ENCODE measurements around the gene OSGEP.

The OSGEP gene

DNA sequence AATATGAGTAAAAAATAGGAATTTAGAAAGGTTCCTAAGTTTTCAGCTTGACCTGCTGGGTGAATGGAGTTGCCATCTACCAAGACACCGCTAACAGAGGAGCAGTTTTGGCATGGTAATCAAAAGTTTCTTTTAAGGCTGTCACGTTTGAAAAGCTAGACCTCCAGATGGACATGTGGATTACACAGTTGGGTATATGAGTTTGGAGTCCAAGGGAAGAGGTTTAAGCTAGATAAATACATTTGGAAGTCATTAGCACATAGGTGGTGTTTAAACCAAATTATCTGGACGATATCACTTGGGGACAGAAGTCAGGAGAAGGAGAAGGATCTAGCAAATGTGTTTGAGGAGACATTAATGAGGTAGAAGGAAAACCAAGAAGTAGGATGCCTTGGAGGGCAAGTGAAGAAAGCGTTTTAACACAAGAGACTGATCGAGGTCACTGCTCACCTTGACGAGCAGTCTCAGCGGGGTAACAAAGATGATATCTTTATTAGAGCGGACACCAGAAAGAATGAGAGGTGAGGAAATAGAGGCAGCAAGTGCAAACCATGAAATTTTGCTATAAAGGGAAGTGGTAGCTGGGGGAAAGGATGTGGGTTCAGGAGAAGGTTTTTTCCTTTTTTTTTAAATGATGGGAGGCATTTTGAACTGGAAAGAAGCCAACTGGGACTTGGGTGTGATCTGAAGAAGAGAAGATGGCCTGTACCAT lies 32.2 kb upstream of the OSGEP start:
- H3K4me1 ChIP-seq (ENCODE audit: insufficient read depth, low read length, severe bottlenecking), result no peaks in the 10 kb centered on the region
- no peaks in the 10 kb centered on the region for H3K79me2 ChIP-seq (ENCODE audit: insufficient read depth, low read length)
- H3K9me3 ChIP-seq (ENCODE audit: low read length), result no peaks in the 10 kb centered on the region
- no peak overlapping the region for H3K9ac ChIP-seq (ENCODE audit: low read length)
- no peaks in the 10 kb centered on the region for H3K27me3 ChIP-seq (ENCODE audit: insufficient read depth, low read length)
- no peak overlapping the region for H3K4me3 ChIP-seq (ENCODE audit: low read depth, low read length, poor library complexity, severe bottlenecking)
- H3K27ac ChIP-seq (ENCODE audit: low read depth, low read length, poor library complexity, severe bottlenecking), result no peak overlapping the region
- TF ChIP-seq, protein P1, sequence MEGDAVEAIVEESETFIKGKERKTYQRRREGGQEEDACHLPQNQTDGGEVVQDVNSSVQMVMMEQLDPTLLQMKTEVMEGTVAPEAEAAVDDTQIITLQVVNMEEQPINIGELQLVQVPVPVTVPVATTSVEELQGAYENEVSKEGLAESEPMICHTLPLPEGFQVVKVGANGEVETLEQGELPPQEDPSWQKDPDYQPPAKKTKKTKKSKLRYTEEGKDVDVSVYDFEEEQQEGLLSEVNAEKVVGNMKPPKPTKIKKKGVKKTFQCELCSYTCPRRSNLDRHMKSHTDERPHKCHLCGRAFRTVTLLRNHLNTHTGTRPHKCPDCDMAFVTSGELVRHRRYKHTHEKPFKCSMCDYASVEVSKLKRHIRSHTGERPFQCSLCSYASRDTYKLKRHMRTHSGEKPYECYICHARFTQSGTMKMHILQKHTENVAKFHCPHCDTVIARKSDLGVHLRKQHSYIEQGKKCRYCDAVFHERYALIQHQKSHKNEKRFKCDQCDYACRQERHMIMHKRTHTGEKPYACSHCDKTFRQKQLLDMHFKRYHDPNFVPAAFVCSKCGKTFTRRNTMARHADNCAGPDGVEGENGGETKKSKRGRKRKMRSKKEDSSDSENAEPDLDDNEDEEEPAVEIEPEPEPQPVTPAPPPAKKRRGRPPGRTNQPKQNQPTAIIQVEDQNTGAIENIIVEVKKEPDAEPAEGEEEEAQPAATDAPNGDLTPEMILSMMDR (IDR thresholded peaks at IDR 0.05; ENCODE audit: low read length), result no peak
- no peak for TF ChIP-seq EZH2 (IDR thresholded peaks at IDR 0.05; ENCODE audit: borderline replicate concordance, low read length)
- no peaks in the 10 kb centered on the region for H4K20me1 ChIP-seq (ENCODE audit: insufficient read depth, low read length)
- H3K36me3 ChIP-seq (ENCODE audit: insufficient read depth, low read length), result no peaks in the 10 kb centered on the region
- H3F3A ChIP-seq (ENCODE audit: insufficient read depth, low read length), result no peaks in the 10 kb centered on the region
- H2AFZ ChIP-seq (ENCODE audit: low read length), result no peak overlapping the region
- no peaks in the 10 kb centered on the region for H3K9me2 ChIP-seq (ENCODE audit: low read depth, low read length)
- H3K4me2 ChIP-seq (ENCODE audit: low read length), result no peak overlapping the region

DNA sequence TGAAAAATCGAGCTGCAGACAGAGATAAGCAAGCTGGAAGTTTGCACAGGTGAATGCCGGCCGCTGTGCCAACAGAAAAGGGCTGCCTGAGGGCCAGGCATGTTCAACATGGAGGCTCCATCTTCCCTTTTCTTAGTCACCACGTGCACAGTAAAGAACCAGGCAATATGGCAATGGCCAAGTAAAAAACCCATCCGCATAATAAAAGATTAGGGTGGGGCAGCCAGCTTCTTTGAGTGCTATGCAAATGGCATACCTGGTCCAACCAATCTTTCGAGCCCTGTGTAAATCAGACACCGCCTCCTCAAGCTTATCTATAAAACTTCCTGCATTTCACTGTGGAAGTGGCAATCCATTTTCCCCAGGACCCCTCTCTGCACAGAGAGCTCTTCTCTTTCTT lies 31.3 kb upstream of the OSGEP start:
- H2AFZ ChIP-seq (ENCODE audit: low read length), result no peak overlapping the region
- no peaks in the 10 kb centered on the region for H3F3A ChIP-seq (ENCODE audit: insufficient read depth, low read length)
- H3K4me3 ChIP-seq (ENCODE audit: low read depth, low read length, poor library complexity, severe bottlenecking), result no peak overlapping the region
- H3K9me3 ChIP-seq (ENCODE audit: low read length), result no peaks in the 10 kb centered on the region
- no peaks in the 10 kb centered on the region for H3K27me3 ChIP-seq (ENCODE audit: insufficient read depth, low read length)
- H3K4me2 ChIP-seq (ENCODE audit: low read length), result no peak overlapping the region
- no peak overlapping the region for H3K9ac ChIP-seq (ENCODE audit: low read length)
- no peaks in the 10 kb centered on the region for H3K4me1 ChIP-seq (ENCODE audit: insufficient read depth, low read length, severe bottlenecking)
- no peaks in the 10 kb centered on the region for H3K9me2 ChIP-seq (ENCODE audit: low read depth, low read length)
- H4K20me1 ChIP-seq (ENCODE audit: insufficient read depth, low read length), result no peaks in the 10 kb centered on the region
- no peaks in the 10 kb centered on the region for H3K79me2 ChIP-seq (ENCODE audit: insufficient read depth, low read length)
- no peak overlapping the region for H3K27ac ChIP-seq (ENCODE audit: low read depth, low read length, poor library complexity, severe bottlenecking)
- TF ChIP-seq, protein P1 (IDR thresholded peaks at IDR 0.05; ENCODE audit: low read length), result no peak
- no peak for TF ChIP-seq EZH2 (IDR thresholded peaks at IDR 0.05; ENCODE audit: borderline replicate concordance, low read length)
- no peaks in the 10 kb centered on the region for H3K36me3 ChIP-seq (ENCODE audit: insufficient read depth, low read length)

DNA sequence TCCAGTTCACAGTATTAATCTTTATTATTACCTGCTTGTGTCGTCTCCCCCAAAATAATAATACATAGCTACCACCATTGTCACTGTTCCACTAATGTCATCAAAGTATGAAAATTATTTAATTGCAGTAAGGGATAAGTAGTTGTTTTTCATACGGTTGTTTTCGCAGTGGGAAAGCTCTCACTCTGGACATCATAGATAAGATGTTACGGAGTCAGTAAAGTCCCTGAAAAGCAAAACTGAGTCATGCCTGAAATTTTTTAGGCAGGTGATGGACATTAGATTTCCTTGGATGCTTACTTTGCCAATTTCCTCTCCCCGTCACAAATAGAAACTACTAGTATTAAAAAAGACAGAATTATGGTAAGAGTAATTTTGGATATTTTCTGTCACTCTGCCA lies 27.8 kb upstream of the OSGEP start:
- no peak overlapping the region for H2AFZ ChIP-seq (ENCODE audit: low read length)
- TF ChIP-seq EZH2 (IDR thresholded peaks at IDR 0.05; ENCODE audit: borderline replicate concordance, low read length), result no peak
- TF ChIP-seq, protein P1 (IDR thresholded peaks at IDR 0.05; ENCODE audit: low read length), result no peak
- H3K27ac ChIP-seq (ENCODE audit: low read depth, low read length, poor library complexity, severe bottlenecking), result no peak overlapping the region
- no peaks in the 10 kb centered on the region for H3K9me2 ChIP-seq (ENCODE audit: low read depth, low read length)
- no peaks in the 10 kb centered on the region for H3K4me1 ChIP-seq (ENCODE audit: insufficient read depth, low read length, severe bottlenecking)
- no peaks in the 10 kb centered on the region for H3F3A ChIP-seq (ENCODE audit: insufficient read depth, low read length)
- H3K9me3 ChIP-seq (ENCODE audit: low read length), result no peaks in the 10 kb centered on the region
- H3K36me3 ChIP-seq (ENCODE audit: insufficient read depth, low read length), result peaks cover 20% of the 10 kb centered on the region
- no peak overlapping the region for H3K9ac ChIP-seq (ENCODE audit: low read length)
- H3K4me3 ChIP-seq (ENCODE audit: low read depth, low read length, poor library complexity, severe bottlenecking), result no peak overlapping the region
- H3K4me2 ChIP-seq (ENCODE audit: low read length), result no peak overlapping the region
- H4K20me1 ChIP-seq (ENCODE audit: insufficient read depth, low read length), result no peaks in the 10 kb centered on the region
- H3K79me2 ChIP-seq (ENCODE audit: insufficient read depth, low read length), result no peaks in the 10 kb centered on the region
- no peaks in the 10 kb centered on the region for H3K27me3 ChIP-seq (ENCODE audit: insufficient read depth, low read length)
